Endothelial cell of umbilical vein (primary cell): Measurements from ENCODE around the gene RAB3D. TPM values are rescaled to one million over a fixed set of nuclear protein-coding genes. Genes with fewer than 3 reads are reported as not detected.

ENCODE experiments used
- BruUV-seq: library from RNA; stranded (reverse); fragments of 400-500 nt; replicated peaks from 2 replicates; lab custom pipeline; 2021; lab: Mats Ljungman, UMichigan
- CTCF ChIA-PET: fragments of 300-600, 350-600 bp; sonication (Branson Sonifier 250); formaldehyde crosslinking; loops from one replicate; lab custom pipeline; 2021; ENCODE audit warnings: antibody characterized with exemption, inconsistent platforms; lab: Charles Lee
- POLR2A ChIA-PET: fragments of 300-600, 350-600 bp; sonication (Branson Sonifier 250); formaldehyde crosslinking; loops from one replicate; lab custom pipeline; 2021; ENCODE audit warnings: antibody characterized with exemption, inconsistent platforms; lab: Charles Lee
- DNase-seq: peaks from one replicate; pipeline ENCODE4 v3.0.0-alpha.2; 2011; ENCODE audit warnings: low read depth, low spot score
- FAIRE-seq: peaks from 2 replicates; lab custom pipeline; 2011; peaks lifted over from hg19 to GRCh38; lab: Jason Lieb, UNC
- H2AFZ ChIP-seq: 2 replicates; pipeline ENCODE4 v1.6.0; 2012; ENCODE audit warnings: low read depth, low read length, control low read depth, inconsistent platforms
- H3K27ac ChIP-seq: 2 replicates; pipeline ENCODE4 v1.5.1; 2011; ENCODE audit warnings: low read depth, mild to moderate bottlenecking, control low read depth, low read length, moderate library complexity; ENCODE audit not compliant: insufficient read depth
- H3K27me3 ChIP-seq, 2 experiments: 2 replicates each; pipeline versions ENCODE4 v1.6.0 to v1.6.1; 2011; ENCODE audit warnings: low read length in 2 of 2, mixed read lengths in 1 of 2; ENCODE audit not compliant: control insufficient read depth in 2 of 2, insufficient read depth in 2 of 2
- H3K36me3 ChIP-seq, 2 experiments: 2 replicates in 1 of 2; 3 replicates in 1 of 2; pipeline ENCODE4 v1.5.1; 2011; ENCODE audit warnings: low read length in 2 of 2, mild to moderate bottlenecking in 1 of 2, moderate library complexity in 1 of 2; ENCODE audit not compliant: control insufficient read depth in 2 of 2, insufficient read depth in 2 of 2; ENCODE audit errors: extremely low read depth in 1 of 2
- H3K4me1 ChIP-seq: 3 replicates; pipeline ENCODE4 v1.5.1; 2011; ENCODE audit warnings: mild to moderate bottlenecking, low read length; ENCODE audit not compliant: control insufficient read depth, insufficient read depth; ENCODE audit errors: extremely low read depth
- H3K4me2 ChIP-seq: 2 replicates; pipeline ENCODE4 v1.6.1; 2011; ENCODE audit warnings: low read length, control low read depth, mixed read lengths; ENCODE audit not compliant: insufficient read depth
- H3K4me3 ChIP-seq, 3 experiments: fragments of 200-600 bp in 1 of 3; sonication (generic), shearing (Covaris generic) in 1 of 3; replicated peaks in 1 of 3; 2 replicates each; pipeline ENCODE4 v1.5.1; 2011 to 2016; ENCODE audit warnings: control low read depth in 3 of 3, low read length in 3 of 3, mild to moderate bottlenecking in 2 of 3, inconsistent platforms in 1 of 3, low read depth in 1 of 3, moderate library complexity in 1 of 3; ENCODE audit not compliant: insufficient read depth in 1 of 3
- H3K79me2 ChIP-seq: 2 replicates; pipeline ENCODE4 v1.6.0; 2012; ENCODE audit warnings: low read length, inconsistent platforms; ENCODE audit not compliant: control insufficient read depth, insufficient read depth
- H3K9ac ChIP-seq: replicated peaks from 2 replicates; pipeline ENCODE3; 2011; ENCODE audit warnings: low read length, control low read depth; ENCODE audit not compliant: insufficient read depth; ENCODE audit errors: extremely low read depth
- H3K9me1 ChIP-seq: replicated peaks from 3 replicates; pipeline ENCODE4 v1.6.0; 2011; ENCODE audit warnings: mild to moderate bottlenecking, low read length; ENCODE audit not compliant: control insufficient read depth, insufficient read depth; ENCODE audit errors: extremely low read depth
- H3K9me3 ChIP-seq: replicated peaks from 2 replicates; pipeline ENCODE4 v1.5.1; 2012; ENCODE audit warnings: low read length, inconsistent platforms; ENCODE audit not compliant: control insufficient read depth, insufficient read depth
- H4K20me1 ChIP-seq: replicated peaks from 2 replicates; pipeline ENCODE3; 2011; ENCODE audit warnings: mild to moderate bottlenecking, low read length; ENCODE audit not compliant: control insufficient read depth, insufficient read depth; ENCODE audit errors: extremely low read depth
- CTCF ChIP-seq, 2 donors: IDR thresholded peaks; 1 replicate in 1 of 2; 2 replicates in 1 of 2; pipeline ENCODE4 v1.5.1; 2011; ENCODE audit warnings: low read length in 2 of 2, mild to moderate bottlenecking in 2 of 2, moderate library complexity in 2 of 2, control low read depth in 1 of 2, inconsistent platforms in 1 of 2, low read depth in 1 of 2; ENCODE audit not compliant: insufficient read depth in 1 of 2; ENCODE audit errors: extremely low read depth in 1 of 2
- EZH2 ChIP-seq: IDR thresholded peaks from 2 replicates; pipeline ENCODE4 v1.6.1; 2012; ENCODE audit warnings: borderline replicate concordance, low read depth, mild to moderate bottlenecking, moderate library complexity, low read length, inconsistent platforms; ENCODE audit not compliant: severe bottlenecking
- FOS ChIP-seq: IDR thresholded peaks from 2 replicates; pipeline ENCODE4 v1.6.1; 2011; ENCODE audit warnings: mild to moderate bottlenecking, low read length, moderate library complexity, borderline replicate concordance; ENCODE audit not compliant: insufficient read depth
- GATA2 ChIP-seq: IDR thresholded peaks from 2 replicates; pipeline ENCODE4 v1.7.0; 2011; ENCODE audit warnings: low read depth, mild to moderate bottlenecking, moderate library complexity, mixed read lengths, low read length; ENCODE audit not compliant: insufficient read length, insufficient read depth
- JUN ChIP-seq: IDR thresholded peaks from 2 replicates; pipeline ENCODE4 v1.6.1; 2011; ENCODE audit warnings: borderline replicate concordance, low read depth; ENCODE audit not compliant: insufficient read length, insufficient read depth
- MAX ChIP-seq: IDR thresholded peaks from 2 replicates; pipeline ENCODE4 v1.6.1; 2011; ENCODE audit not compliant: insufficient read depth, insufficient read length
- MYC ChIP-seq: IDR thresholded peaks from one replicate; pipeline ENCODE4 v1.6.1; 2011; ENCODE audit warnings: mild to moderate bottlenecking, low read depth, low read length
- POLR2A ChIP-seq: IDR thresholded peaks from 2 replicates; pipeline ENCODE4 v1.6.1; 2012; ENCODE audit warnings: low read depth, mild to moderate bottlenecking, control low read depth, low read length
- POLR2AphosphoS5 ChIP-seq: IDR thresholded peaks from 2 replicates; pipeline ENCODE4 v1.6.1; 2012; ENCODE audit warnings: low read depth, mild to moderate bottlenecking, control low read depth, low read length, moderate library complexity; ENCODE audit not compliant: insufficient read depth
- dilution Hi-C: fragments of 300-500 bp; cut with MboI; formaldehyde crosslinking; loops from one replicate; pipeline ENCODE4 v1.15.0; 2019; ENCODE audit warnings: low sequenced_read_pairs; ENCODE audit not compliant: extremely low pct_ligation_motif_present
- intact Hi-C: fragments of 100-400 bp; cut with micrococcal nuclease; formaldehyde crosslinking; loops from one replicate; pipeline ENCODE4 v1.10.0; 2022
- polyA plus RNA-seq, 4 experiments: library from polyadenylated mRNA; depleted of rRNA in 3 of 4; stranded (reverse) in 3 of 4; unstranded in 1 of 4; fragments of >200 nt; gene quantifications; 2 replicates each; pipeline versions ENCODE4 v1.2.1 to v1.2.3, GENCODE V29; 2011 to 2012; ENCODE audit warnings: missing spikeins in 1 of 4
- total RNA-seq: library from RNA; stranded (reverse); gene quantifications from 2 replicates; pipeline ENCODE4 v1.2.3, GENCODE V29; 2021

The RAB3D gene
- total and polyA plus RNA-seq, 2 donors (not counting 3 experiments of a cell fraction or from before 2014, with no cell fraction given) = 35.4 to 48.2 TPM

GRCh38 chr19:11331502-11331901 is 8.0 kb downstream of the RAB3D start:
- CTCF ChIA-PET = interaction anchor here (0.6 to 1.4 kb wide), 4 partner anchors 8 to 87 kb away, joined by 3 to 5 read pairs (median 4); partner anchors contain the start of genes RAB3D and RGL3
- H2AFZ ChIP-seq = no peak overlapping the region
- H3K9me1 ChIP-seq = no peaks in the 10 kb centered on the region
- no peaks in the 10 kb centered on the region for H4K20me1 ChIP-seq
- TF ChIP-seq JUN (no peak), GATA2 (no peak), FOS (no peak), MAX (no peak), EZH2 (no peak), CTCF (IDR thresholded peaks at IDR 0.05; ENCODE audit: extremely low read depth in 1 of 2, insufficient read depth in 1 of 2, low read depth in 1 of 2, low read length in 2 of 2) (no peak), POLR2AphosphoS5 (no peak), MYC (no peak), POLR2A (no peak)
- dilution Hi-C loops = no loop called here
- intact Hi-C loops = no loop called here
- H3K9me3 ChIP-seq = no peaks in the 10 kb centered on the region
- DNase-seq = no peak
- no peaks in the 10 kb centered on the region for H3K27me3 ChIP-seq
- H3K79me2 ChIP-seq = no peaks in the 10 kb centered on the region
- no peak overlapping the region for H3K27ac ChIP-seq
- BruUV-seq = no TSS peak
- no peaks in the 10 kb centered on the region for H3K4me1 ChIP-seq
- no peak overlapping the region for H3K4me3 ChIP-seq
- peaks cover 0 to 22% of the 10 kb centered on the region in 2 experiments for H3K36me3 ChIP-seq
- H3K9ac ChIP-seq = no peak overlapping the region
- FAIRE-seq = no peak
- no peak overlapping the region for H3K4me2 ChIP-seq
- POLR2A ChIA-PET = no interaction called here
